ENCODE data around the gene ZBTB17.

- TF ChIP-seq, protein P1, sequence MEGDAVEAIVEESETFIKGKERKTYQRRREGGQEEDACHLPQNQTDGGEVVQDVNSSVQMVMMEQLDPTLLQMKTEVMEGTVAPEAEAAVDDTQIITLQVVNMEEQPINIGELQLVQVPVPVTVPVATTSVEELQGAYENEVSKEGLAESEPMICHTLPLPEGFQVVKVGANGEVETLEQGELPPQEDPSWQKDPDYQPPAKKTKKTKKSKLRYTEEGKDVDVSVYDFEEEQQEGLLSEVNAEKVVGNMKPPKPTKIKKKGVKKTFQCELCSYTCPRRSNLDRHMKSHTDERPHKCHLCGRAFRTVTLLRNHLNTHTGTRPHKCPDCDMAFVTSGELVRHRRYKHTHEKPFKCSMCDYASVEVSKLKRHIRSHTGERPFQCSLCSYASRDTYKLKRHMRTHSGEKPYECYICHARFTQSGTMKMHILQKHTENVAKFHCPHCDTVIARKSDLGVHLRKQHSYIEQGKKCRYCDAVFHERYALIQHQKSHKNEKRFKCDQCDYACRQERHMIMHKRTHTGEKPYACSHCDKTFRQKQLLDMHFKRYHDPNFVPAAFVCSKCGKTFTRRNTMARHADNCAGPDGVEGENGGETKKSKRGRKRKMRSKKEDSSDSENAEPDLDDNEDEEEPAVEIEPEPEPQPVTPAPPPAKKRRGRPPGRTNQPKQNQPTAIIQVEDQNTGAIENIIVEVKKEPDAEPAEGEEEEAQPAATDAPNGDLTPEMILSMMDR (IDR thresholded peaks at IDR 0.05) = no peak
- TF ChIP-seq POLR2AphosphoS5 (IDR thresholded peaks at IDR 0.05) = no peak
- no peak for TF ChIP-seq POLR2A (IDR thresholded peaks at IDR 0.05)
- no peak for TF ChIP-seq EP300 (IDR thresholded peaks at IDR 0.05)
Measured at GRCh38 chr1:15916916-15917315, 59.0 kb downstream of the ZBTB17 start.

All from sigmoid colon (tissue), 4 donors.